T-helper 1 cell (primary cell): Measurements from ENCODE around the gene CEP350.

ENCODE experiments used
- DNase-seq, 5 donors: peaks; one replicate each; pipeline ENCODE4 v3.0.0-alpha.2; 2012 to 2020

The CEP350 gene

GRCh38 chr1:180160357-180160756 lies 205.7 kb downstream of the CEP350 start:
- DNase-seq = no peak

GRCh38 chr1:180163041-180163440 lies 208.4 kb downstream of the CEP350 start:
- no peak for DNase-seq
